ENCODE data around the gene ZBTB16.
A peak's percentile ranks its signal among the peaks of the same experiment; 100 is the strongest.

The ZBTB16 gene

DNA sequence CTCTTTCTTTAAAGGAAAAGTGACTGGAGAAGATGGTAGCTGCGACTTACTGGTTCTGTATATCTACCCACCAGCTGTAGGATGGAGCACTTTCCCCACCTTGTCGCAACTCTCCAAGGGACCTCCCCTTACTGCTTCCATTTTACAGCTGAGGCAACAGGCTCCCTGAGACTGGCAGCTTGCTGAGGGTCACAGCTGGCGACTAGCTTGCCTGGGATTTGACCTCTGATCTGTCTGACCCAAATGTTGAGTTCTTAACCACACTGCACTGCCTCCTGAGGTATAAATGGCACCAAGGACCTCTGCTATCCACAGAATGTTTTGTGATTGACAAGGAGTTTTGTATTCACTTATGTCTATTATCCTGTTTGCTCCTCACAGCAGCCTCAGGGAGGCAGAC lies 121.7 kb downstream of the ZBTB16 start:
- Histone ChIP-seq H3K4me3 (ENCODE audit: low read depth, low read length) (no peak overlapping the region), H3K27ac (ENCODE audit: extremely low read depth, low read depth, low read length) (no peak overlapping the region), H3K36me3 (ENCODE audit: control insufficient read depth in 2 of 2, insufficient read depth in 1 of 2, low read length in 2 of 2) (no peaks in the 10 kb centered on the region), H3K9me3 (ENCODE audit: control insufficient read depth, insufficient read depth, low read depth, low read length) (no peaks in the 10 kb centered on the region), H3K4me1 (ENCODE audit: control insufficient read depth, insufficient read depth, low read length) (no peaks in the 10 kb centered on the region; the same call in 1 of the 2 replicates)
- POLR2A ChIA-PET = interaction anchor here (0.5 kb wide), 1 partner anchor 167 kb away, joined by 3 read pairs; no protein-coding TSS in a partner anchor
- TF ChIP-seq, protein P1, sequence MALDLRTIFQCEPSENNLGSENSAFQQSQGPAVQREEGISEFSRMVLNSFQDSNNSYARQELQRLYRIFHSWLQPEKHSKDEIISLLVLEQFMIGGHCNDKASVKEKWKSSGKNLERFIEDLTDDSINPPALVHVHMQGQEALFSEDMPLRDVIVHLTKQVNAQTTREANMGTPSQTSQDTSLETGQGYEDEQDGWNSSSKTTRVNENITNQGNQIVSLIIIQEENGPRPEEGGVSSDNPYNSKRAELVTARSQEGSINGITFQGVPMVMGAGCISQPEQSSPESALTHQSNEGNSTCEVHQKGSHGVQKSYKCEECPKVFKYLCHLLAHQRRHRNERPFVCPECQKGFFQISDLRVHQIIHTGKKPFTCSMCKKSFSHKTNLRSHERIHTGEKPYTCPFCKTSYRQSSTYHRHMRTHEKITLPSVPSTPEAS (tag by site-specific recombination; IDR thresholded peaks at IDR 0.05) = no peak
- TF ChIP-seq SCRT1 (tag by site-specific recombination; IDR thresholded peaks at IDR 0.05; ENCODE audit: borderline replicate concordance) (no peak), GLI2 (tag by site-specific recombination; IDR thresholded peaks at IDR 0.05; ENCODE audit: borderline replicate concordance, low read depth) (no peak), SETDB1 (IDR thresholded peaks at IDR 0.05; ENCODE audit: insufficient read length, low read length) (no peak), ZNF311 (tag by site-specific recombination; IDR thresholded peaks at IDR 0.05; ENCODE audit: borderline replicate concordance) (no peak), YY1 (tag by site-specific recombination; IDR thresholded peaks at IDR 0.05) (no peak), ZNF274 (IDR thresholded peaks at IDR 0.05; ENCODE audit: low read length) (no peak), ZNF274 (tag by site-specific recombination; IDR thresholded peaks at IDR 0.05; ENCODE audit: borderline replicate concordance) (no peak), ZNF654 (tag by site-specific recombination; IDR thresholded peaks at IDR 0.05; ENCODE audit: low read depth) (no peak), HOXC10 (CRISPR knock-in tag; IDR thresholded peaks at IDR 0.05) (no peak)
- TF ChIP-seq, protein P2, sequence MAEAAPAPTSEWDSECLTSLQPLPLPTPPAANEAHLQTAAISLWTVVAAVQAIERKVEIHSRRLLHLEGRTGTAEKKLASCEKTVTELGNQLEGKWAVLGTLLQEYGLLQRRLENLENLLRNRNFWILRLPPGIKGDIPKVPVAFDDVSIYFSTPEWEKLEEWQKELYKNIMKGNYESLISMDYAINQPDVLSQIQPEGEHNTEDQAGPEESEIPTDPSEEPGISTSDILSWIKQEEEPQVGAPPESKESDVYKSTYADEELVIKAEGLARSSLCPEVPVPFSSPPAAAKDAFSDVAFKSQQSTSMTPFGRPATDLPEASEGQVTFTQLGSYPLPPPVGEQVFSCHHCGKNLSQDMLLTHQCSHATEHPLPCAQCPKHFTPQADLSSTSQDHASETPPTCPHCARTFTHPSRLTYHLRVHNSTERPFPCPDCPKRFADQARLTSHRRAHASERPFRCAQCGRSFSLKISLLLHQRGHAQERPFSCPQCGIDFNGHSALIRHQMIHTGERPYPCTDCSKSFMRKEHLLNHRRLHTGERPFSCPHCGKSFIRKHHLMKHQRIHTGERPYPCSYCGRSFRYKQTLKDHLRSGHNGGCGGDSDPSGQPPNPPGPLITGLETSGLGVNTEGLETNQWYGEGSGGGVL (tag by site-specific recombination; IDR thresholded peaks at IDR 0.05) = no peak
- CTCF ChIA-PET = interaction anchor here (0.6 to 7.3 kb wide), 19 partner anchors 10 to 285 kb away, joined by 3 to 51 read pairs (median 4); no protein-coding TSS in a partner anchor

DNA sequence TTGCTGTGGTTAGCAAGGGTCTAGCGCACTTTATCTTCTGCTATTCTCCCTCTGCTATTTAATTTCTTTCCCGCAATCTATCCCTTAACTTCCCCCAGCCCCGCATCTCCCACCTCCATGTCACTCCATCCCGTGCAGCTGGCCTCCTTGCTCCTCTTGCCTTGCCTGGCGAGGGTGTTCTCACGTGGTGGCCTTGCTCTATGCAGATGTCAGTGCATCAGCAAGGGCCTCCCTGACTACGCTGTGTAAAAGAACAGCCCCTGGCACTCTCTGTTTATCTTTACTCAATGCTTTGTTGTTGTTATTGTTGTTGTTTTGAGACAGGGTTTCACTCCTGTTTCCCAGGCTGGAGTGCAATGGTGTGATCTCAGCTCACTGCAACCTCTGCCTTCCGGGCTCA lies 122.2 kb downstream of the ZBTB16 start:
- no peak overlapping the region for H3K27ac ChIP-seq (ENCODE audit: extremely low read depth, low read depth, low read length)
- CTCF ChIA-PET = interaction anchor here (0.7 to 7.3 kb wide), 10 partner anchors 9 to 286 kb away, joined by 3 to 51 read pairs (median 4); no protein-coding TSS in a partner anchor
- POLR2A ChIA-PET = interaction anchor here (0.5 to 1.2 kb wide), 2 partner anchors 14 to 167 kb away, joined by 3 read pairs; no protein-coding TSS in a partner anchor

DNA sequence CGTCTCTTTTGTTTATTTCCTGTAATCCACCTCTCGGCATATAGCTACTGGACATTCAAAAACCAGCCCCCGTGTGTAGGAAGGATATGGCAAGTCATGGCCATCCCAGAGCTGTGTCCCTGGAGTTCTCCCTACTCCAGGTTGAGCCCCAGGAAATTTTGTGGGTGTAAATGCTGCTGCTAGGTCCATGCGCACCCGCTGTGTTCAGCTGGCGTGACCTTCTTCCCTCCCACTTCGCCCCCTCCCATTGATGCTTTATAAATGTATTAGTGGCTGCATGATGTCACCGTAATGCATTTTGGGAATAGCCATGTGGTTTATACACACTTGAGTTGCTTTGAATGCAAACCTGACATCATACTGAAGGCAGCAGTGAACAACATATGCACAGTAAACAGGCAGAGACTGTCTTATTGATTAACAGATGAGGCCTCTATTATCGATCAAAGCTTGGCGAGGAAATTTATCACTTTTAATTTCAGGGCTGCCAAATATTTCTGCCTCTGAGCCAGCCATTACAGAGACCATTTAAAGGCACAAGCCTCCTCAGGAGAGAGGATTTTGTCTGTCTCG lies 123.0 kb downstream of the ZBTB16 start:
- ChIA-PET POLR2A (interaction anchor here (1.2 kb wide), 1 partner anchor 14 kb away, joined by 3 read pairs; no protein-coding TSS in a partner anchor), CTCF (interaction anchor here (0.7 to 7.3 kb wide), 5 partner anchors 9 to 188 kb away, joined by 3 to 51 read pairs (median 9); no protein-coding TSS in a partner anchor)
- Histone ChIP-seq H3K4me3 (ENCODE audit: low read depth, low read length) (no peak overlapping the region), H3K9me3 (ENCODE audit: control insufficient read depth, insufficient read depth, low read depth, low read length) (no peaks in the 10 kb centered on the region), H3K27ac (ENCODE audit: extremely low read depth, low read depth, low read length) (no peak overlapping the region), H3K4me1 (ENCODE audit: control insufficient read depth, insufficient read depth, low read length) (no peaks in the 10 kb centered on the region; the same call in 1 of the 2 replicates), H3K36me3 (ENCODE audit: control insufficient read depth in 2 of 2, insufficient read depth in 1 of 2, low read length in 2 of 2) (peaks cover 0 to 8% of the 10 kb centered on the region in 2 experiments; a peak in 1 of 3 replicates)
- TF ChIP-seq ZNF785 (tag by site-specific recombination; IDR thresholded peaks at IDR 0.05) (no peak), ZNF585B (tag by site-specific recombination; IDR thresholded peaks at IDR 0.05) (no peak), ZBTB21 (tag by site-specific recombination; IDR thresholded peaks at IDR 0.05) (peak; percentile 55; the same call in 1 of the 2 replicates), ZFHX2 (tag by site-specific recombination; conservative IDR thresholded peaks at IDR 0.05) (no peak), ZNF629 (tag by site-specific recombination; IDR thresholded peaks at IDR 0.05) (peak; percentile 63; the same call in 1 of the 2 replicates)
- TF ChIP-seq, protein P3, sequence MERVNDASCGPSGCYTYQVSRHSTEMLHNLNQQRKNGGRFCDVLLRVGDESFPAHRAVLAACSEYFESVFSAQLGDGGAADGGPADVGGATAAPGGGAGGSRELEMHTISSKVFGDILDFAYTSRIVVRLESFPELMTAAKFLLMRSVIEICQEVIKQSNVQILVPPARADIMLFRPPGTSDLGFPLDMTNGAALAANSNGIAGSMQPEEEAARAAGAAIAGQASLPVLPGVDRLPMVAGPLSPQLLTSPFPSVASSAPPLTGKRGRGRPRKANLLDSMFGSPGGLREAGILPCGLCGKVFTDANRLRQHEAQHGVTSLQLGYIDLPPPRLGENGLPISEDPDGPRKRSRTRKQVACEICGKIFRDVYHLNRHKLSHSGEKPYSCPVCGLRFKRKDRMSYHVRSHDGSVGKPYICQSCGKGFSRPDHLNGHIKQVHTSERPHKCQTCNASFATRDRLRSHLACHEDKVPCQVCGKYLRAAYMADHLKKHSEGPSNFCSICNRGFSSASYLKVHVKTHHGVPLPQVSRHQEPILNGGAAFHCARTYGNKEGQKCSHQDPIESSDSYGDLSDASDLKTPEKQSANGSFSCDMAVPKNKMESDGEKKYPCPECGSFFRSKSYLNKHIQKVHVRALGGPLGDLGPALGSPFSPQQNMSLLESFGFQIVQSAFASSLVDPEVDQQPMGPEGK (tag by site-specific recombination; IDR thresholded peaks at IDR 0.05) = no peak
- TF ChIP-seq, protein P4, sequence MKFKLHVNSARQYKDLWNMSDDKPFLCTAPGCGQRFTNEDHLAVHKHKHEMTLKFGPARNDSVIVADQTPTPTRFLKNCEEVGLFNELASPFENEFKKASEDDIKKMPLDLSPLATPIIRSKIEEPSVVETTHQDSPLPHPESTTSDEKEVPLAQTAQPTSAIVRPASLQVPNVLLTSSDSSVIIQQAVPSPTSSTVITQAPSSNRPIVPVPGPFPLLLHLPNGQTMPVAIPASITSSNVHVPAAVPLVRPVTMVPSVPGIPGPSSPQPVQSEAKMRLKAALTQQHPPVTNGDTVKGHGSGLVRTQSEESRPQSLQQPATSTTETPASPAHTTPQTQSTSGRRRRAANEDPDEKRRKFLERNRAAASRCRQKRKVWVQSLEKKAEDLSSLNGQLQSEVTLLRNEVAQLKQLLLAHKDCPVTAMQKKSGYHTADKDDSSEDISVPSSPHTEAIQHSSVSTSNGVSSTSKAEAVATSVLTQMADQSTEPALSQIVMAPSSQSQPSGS (tag by site-specific recombination; IDR thresholded peaks at IDR 0.05; ENCODE audit: low read depth) = peak; percentile 76

More for the DNA sequence above, 122.2 kb downstream of the ZBTB16 start:
- peaks cover 0 to under 1% of the 10 kb centered on the region in 2 experiments; a peak in 1 of 3 replicates for H3K36me3 ChIP-seq (ENCODE audit: control insufficient read depth in 2 of 2, insufficient read depth in 1 of 2, low read length in 2 of 2)
- TF ChIP-seq ZNF558 (tag by site-specific recombination; IDR thresholded peaks at IDR 0.05) (no peak), ZNF350 (tag by site-specific recombination; IDR thresholded peaks at IDR 0.05) (no peak), ZEB2 (tag by site-specific recombination; IDR thresholded peaks at IDR 0.05) (no peak), ZNF37A (tag by site-specific recombination; IDR thresholded peaks at IDR 0.05) (no peak), ZNF549 (tag by site-specific recombination; IDR thresholded peaks at IDR 0.05) (no peak)
- TF ChIP-seq, protein P5, sequence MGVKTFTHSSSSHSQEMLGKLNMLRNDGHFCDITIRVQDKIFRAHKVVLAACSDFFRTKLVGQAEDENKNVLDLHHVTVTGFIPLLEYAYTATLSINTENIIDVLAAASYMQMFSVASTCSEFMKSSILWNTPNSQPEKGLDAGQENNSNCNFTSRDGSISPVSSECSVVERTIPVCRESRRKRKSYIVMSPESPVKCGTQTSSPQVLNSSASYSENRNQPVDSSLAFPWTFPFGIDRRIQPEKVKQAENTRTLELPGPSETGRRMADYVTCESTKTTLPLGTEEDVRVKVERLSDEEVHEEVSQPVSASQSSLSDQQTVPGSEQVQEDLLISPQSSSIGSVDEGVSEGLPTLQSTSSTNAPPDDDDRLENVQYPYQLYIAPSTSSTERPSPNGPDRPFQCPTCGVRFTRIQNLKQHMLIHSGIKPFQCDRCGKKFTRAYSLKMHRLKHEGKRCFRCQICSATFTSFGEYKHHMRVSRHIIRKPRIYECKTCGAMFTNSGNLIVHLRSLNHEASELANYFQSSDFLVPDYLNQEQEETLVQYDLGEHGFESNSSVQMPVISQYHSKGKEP (tag by site-specific recombination; IDR thresholded peaks at IDR 0.05) = no peak
- no peaks in the 10 kb centered on the region; the same call in 1 of the 2 replicates for H3K4me1 ChIP-seq (ENCODE audit: control insufficient read depth, insufficient read depth, low read length)
- H3K9me3 ChIP-seq (ENCODE audit: control insufficient read depth, insufficient read depth, low read depth, low read length) = no peaks in the 10 kb centered on the region
- H3K4me3 ChIP-seq (ENCODE audit: low read depth, low read length) = no peak overlapping the region

Data from HEK293 (cell line).